GM18505 (cell line): Measurements from ENCODE around the gene IL20RA.

Experiments
- ATAC-seq: cut with Tn5 transposase; IDR thresholded peaks from one replicate; pipeline ENCODE4 v1.9.1; 2021; ENCODE audit not compliant: unreplicated experiment
- POLR2A ChIP-seq: IDR thresholded peaks from 4 replicates; pipeline ENCODE4 v1.6.1; 2011; ENCODE audit warnings: borderline replicate concordance; ENCODE audit not compliant: insufficient read depth, insufficient read length; ENCODE audit errors: extremely low read depth

Gene IL20RA

GRCh38 chr6:137006056-137006455, 38.7 kb downstream of the IL20RA start:
- ATAC-seq, result no peak

GRCh38 chr6:137005073-137005472, 39.7 kb downstream of the IL20RA start:
- ATAC-seq, result no peak
- TF ChIP-seq POLR2A, result no peak

More at GRCh38 chr6:137006056-137006455, 38.7 kb downstream of the IL20RA start:
- no peak for TF ChIP-seq POLR2A

GRCh38 chr6:137002505-137002904, 42.3 kb downstream of the IL20RA start:
- no peak for TF ChIP-seq POLR2A

DNA sequence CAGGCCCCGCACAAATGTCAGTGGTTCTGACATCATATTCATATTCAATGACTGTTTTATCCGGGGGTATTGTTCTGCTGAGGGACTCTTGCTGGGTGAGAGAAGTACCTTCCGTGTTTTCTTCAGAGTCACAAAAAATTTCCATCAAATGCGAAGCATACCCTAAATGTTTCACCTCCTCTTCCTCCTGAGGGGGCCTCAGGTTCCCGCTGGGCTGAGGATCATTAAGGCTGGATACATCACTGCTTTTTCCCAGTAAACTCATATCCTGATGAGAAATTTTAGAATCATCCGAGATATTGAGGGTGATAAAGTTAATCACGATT, 42.8 kb downstream of the IL20RA start:
- ATAC-seq, result no peak
- TF ChIP-seq POLR2A, result no peak

More at GRCh38 chr6:137002505-137002904, 42.3 kb downstream of the IL20RA start:
- no peak for ATAC-seq

DNA sequence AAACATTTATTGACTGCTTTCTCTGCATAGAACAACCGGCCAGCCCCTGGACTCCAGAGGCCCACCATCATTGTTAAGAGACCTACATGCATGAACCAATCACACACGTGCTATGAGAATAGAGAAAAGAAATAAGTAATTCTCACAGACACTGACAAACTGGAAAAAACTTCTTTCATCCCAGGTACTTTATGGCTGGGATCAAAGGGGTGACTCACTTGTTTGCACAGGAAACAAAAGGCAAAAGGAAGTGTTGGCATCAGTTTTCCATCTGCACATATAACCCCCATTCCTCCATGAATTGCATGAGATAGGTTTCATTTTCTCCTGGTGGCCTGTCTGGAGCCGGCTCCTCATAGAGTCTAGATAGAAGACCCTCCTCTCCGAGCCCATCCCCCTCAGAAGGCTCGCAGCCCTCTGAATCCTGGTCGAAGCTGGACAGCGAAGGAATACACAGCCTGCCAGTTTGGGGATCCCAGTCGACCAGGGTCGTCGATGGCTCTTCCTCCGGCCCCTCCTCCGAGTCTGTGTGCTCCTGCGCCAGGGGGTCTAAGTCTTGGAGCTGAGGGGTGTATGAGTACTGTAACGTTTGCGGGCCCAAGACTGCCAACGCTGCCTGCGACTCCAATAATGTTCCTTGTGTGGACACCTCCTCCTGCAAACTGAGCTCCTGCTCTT, 43.3 kb downstream of the IL20RA start:
- no peak for TF ChIP-seq POLR2A
- no peak for ATAC-seq

DNA sequence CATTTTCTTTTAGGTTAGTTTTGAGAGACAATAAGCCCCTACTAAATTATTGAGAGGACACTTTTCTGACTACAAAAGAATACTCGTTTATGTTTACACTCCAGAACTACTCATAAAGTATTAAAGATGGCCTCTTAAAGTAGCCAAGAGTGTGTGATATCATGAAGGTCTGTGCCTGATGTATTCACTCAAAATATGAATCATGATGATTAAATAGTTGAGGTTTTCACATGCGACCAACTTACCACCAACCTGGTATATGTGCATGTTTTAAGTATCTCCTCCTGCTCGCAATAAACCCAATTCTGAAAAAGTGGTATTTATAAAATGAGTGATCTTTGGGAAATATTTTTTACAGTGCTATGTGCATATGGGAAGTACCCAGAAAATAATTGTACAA, 43.9 kb downstream of the IL20RA start:
- TF ChIP-seq POLR2A, result no peak
- no peak for ATAC-seq

DNA sequence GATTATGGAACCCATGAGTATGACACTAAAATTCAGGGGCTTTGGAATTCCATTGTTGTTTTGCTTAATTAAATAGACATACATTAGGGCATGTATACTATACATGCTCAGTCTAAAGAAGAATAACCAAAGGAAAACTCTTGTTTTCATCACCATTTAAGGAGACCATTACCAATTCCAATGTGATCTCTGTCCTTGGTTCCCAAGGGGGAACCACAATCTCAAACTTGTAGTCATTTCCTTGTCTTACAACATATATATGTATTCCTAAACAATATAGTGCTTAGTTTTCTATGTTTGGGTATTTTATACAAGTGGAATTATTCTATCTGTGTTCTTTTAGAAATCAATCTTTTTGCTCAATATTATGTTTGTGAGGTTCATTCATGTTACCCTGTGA, 49.2 kb downstream of the IL20RA start:
- no peak for TF ChIP-seq POLR2A
- no peak for ATAC-seq

- TF ChIP-seq POLR2A, result no peak
- no peak for ATAC-seq
These were observed 50.0 kb downstream of the IL20RA start for GRCh38 chr6:136994782-136995181.

- TF ChIP-seq POLR2A, result no peak
- no peak for ATAC-seq
These were observed 52.7 kb downstream of the IL20RA start for GRCh38 chr6:136992113-136992512.

DNA sequence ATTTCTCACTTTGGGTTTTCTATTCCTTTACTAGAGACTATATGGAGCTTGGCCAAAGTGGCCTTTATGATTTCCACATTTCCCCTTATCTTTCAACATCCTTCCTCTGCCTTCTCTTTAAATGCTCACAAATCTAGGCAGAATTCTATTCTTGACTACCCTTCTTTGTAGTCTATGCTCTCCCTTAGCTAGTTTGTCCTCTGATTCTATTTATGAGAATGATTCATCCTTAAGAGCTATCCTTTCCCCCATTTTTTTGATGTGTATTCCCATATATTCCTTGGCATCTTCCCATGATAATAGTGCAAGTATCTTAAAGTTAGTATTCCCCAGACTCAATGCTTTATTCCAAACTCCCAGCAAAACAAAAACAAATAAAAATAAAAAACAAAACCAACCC, 53.1 kb downstream of the IL20RA start:
- no peak for ATAC-seq
- no peak for TF ChIP-seq POLR2A

DNA sequence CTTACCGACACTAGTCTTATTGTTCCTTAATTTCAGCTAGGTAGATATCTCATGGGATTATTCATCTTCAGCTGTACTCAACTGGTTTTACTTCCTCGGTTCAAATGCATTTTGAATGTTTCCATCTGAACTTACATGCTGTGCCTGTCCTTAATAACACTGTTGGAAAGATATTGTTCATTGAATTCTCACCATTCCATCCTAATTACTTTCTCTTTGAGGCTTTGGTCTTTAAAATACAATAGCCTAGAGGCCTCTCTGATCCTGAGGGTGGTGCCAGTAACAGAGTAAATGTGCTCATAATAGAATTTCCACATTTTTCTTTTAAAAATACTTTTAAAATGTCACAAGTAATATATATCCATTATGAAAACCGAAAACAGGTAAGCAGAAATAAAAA, 54.0 kb downstream of the IL20RA start:
- ATAC-seq, result no peak
- no peak for TF ChIP-seq POLR2A

- no peak for ATAC-seq
- TF ChIP-seq POLR2A, result no peak
These were observed 54.6 kb downstream of the IL20RA start for GRCh38 chr6:136990242-136990578.

- TF ChIP-seq POLR2A, result no peak
- no peak for ATAC-seq
These were observed 55.1 kb downstream of the IL20RA start for GRCh38 chr6:136989571-136990241.

DNA sequence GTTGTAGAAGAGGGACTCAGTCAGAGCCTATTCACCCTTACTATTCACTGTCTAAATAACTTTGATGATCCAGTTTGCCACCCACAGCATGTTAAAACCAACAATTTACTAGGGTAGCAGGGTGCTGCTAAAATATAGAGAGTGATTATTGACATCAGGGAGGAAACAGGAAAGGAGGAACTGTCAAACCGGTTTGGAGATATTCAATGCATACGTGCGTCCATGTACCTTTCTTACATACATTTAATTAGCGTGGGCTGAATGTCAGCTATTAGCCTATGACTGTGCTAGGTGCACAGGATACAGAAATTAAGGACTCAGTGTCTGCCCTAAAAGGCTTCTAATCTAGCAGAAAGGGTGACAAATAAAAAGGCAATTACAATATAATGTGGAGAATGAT, 57.2 kb downstream of the IL20RA start:
- no peak for TF ChIP-seq POLR2A
- ATAC-seq, result no peak
